HG03060 (cell line): Measurements from ENCODE around the gene SPTB.

Experiments
- ATAC-seq: cut with Tn5 transposase; IDR thresholded peaks from one replicate; pipeline ENCODE4 v1.9.1; 2021; ENCODE audit warnings: low read depth, moderate number of reproducible peaks; ENCODE audit not compliant: unreplicated experiment

The SPTB gene

GRCh38 chr14:64795211-64795610 lies 84.5 kb downstream of the SPTB start:
- ATAC-seq = no peak

- ATAC-seq = no peak
These were observed 86.7 kb downstream of the SPTB start for GRCh38 chr14:64792871-64793560.

- ATAC-seq = no peak
These were observed 87.5 kb downstream of the SPTB start for GRCh38 chr14:64792231-64792630.

- no peak for ATAC-seq
These were observed 89.2 kb downstream of the SPTB start for GRCh38 chr14:64790478-64790877.

GRCh38 chr14:64789696-64790095 lies 90.0 kb downstream of the SPTB start:
- no peak for ATAC-seq

GRCh38 chr14:64788706-64789105 lies 91.0 kb downstream of the SPTB start:
- ATAC-seq = no peak

GRCh38 chr14:64787619-64788018 lies 92.1 kb downstream of the SPTB start:
- ATAC-seq = no peak

- ATAC-seq = no peak
These were observed 93.2 kb downstream of the SPTB start for GRCh38 chr14:64786296-64787149.

GRCh38 chr14:64784006-64784405 lies 95.7 kb downstream of the SPTB start:
- no peak for ATAC-seq

GRCh38 chr14:64782196-64782595 lies 97.5 kb downstream of the SPTB start:
- no peak for ATAC-seq

GRCh38 chr14:64779472-64779871 lies 100.2 kb downstream of the SPTB start:
- ATAC-seq = no peak

- no peak for ATAC-seq
These were observed 101.5 kb downstream of the SPTB start for GRCh38 chr14:64778104-64778754.

GRCh38 chr14:64777461-64777860 lies 102.2 kb downstream of the SPTB start:
- no peak for ATAC-seq

- no peak for ATAC-seq
These were observed 104.5 kb downstream of the SPTB start for GRCh38 chr14:64775081-64775777.

GRCh38 chr14:64774272-64774671 lies 105.4 kb downstream of the SPTB start:
- no peak for ATAC-seq

- no peak for ATAC-seq
These were observed 106.1 kb downstream of the SPTB start for GRCh38 chr14:64773577-64773976.

GRCh38 chr14:64773046-64773445 lies 106.7 kb downstream of the SPTB start:
- no peak for ATAC-seq

- no peak for ATAC-seq
These were observed 107.2 kb downstream of the SPTB start for GRCh38 chr14:64772397-64772950.

GRCh38 chr14:64771161-64771560 lies 108.5 kb downstream of the SPTB start:
- no peak for ATAC-seq

- ATAC-seq = no peak
These were observed 109.0 kb downstream of the SPTB start for GRCh38 chr14:64770751-64771150.
